K562 (cell line): ENCODE results near the gene EMP2. TPM values are rescaled to one million over a fixed set of nuclear protein-coding genes. Genes with fewer than 3 reads are reported as not detected.
A peak's percentile ranks its signal among the peaks of the same experiment; 100 is the strongest.

Experiments used
- ETV1 ChIP-seq: fragments of 450-650 bp; conservative IDR thresholded peaks from 2 replicates; pipeline ENCODE4 v1.6.1; 2016; ENCODE audit warnings: missing genetic modification characterization, control low read depth, low read depth, missing compliant biosample characterization
- GTF3C2 ChIP-seq: IDR thresholded peaks from 3 replicates; pipeline ENCODE4 v1.6.1; 2011; ENCODE audit warnings: borderline replicate concordance, mild to moderate bottlenecking, moderate library complexity; ENCODE audit not compliant: insufficient read length; ENCODE audit errors: extremely low read depth
- MAFK ChIP-seq: IDR thresholded peaks from 2 replicates; pipeline ENCODE4 v1.6.1; 2011; ENCODE audit warnings: low read length, improper control_type of control experiment
- PCBP2 ChIP-seq: fragments of 200-400 bp; formaldehyde crosslinking; IDR thresholded peaks from 2 replicates; pipeline ENCODE4 v1.6.1; 2018; ENCODE audit warnings: low read length, low read depth, mild to moderate bottlenecking, moderate library complexity; ENCODE audit not compliant: poor library complexity, severe bottlenecking
- POLR3A ChIP-seq: IDR thresholded peaks from 2 replicates; pipeline ENCODE4 v1.6.1; 2011; ENCODE audit warnings: borderline replicate concordance, mild to moderate bottlenecking, moderate library complexity; ENCODE audit not compliant: insufficient read length, insufficient read depth; ENCODE audit errors: extremely low read depth
- SREBF1 ChIP-seq: fragments of 150-350 bp; IDR thresholded peaks from 2 replicates; pipeline ENCODE4 v1.6.1; 2014; ENCODE audit warnings: antibody characterized with exemption, low read depth, low read length, borderline replicate concordance
- SRSF9 ChIP-seq: fragments of 200-400 bp; formaldehyde crosslinking; IDR thresholded peaks from 2 replicates; pipeline ENCODE4 v1.6.1; 2017; ENCODE audit warnings: low read depth, low read length, borderline replicate concordance
- STAT5A ChIP-seq: IDR thresholded peaks from 2 replicates; pipeline ENCODE4 v1.6.1; 2012; ENCODE audit warnings: low read length, inconsistent platforms, borderline replicate concordance
- STAT5B ChIP-seq: fragments of 250-450 bp; sonication (Bioruptor Pico); IDR thresholded peaks from 2 replicates; pipeline ENCODE4 v1.8.0; 2021; ENCODE audit warnings: mild to moderate bottlenecking, inconsistent platforms
- TFE3 ChIP-seq: fragments of 450-650 bp; formaldehyde crosslinking; IDR thresholded peaks from 2 replicates; pipeline ENCODE4 v1.4.0; 2020; ENCODE audit warnings: mild to moderate bottlenecking, mixed read lengths
- ZNF609 ChIP-seq: sonication (generic); formaldehyde crosslinking; IDR thresholded peaks from 2 replicates; pipeline ENCODE4 v1.8.1; 2023; ENCODE audit warnings: missing genetic modification reagents, mild to moderate bottlenecking, borderline replicate concordance
- polyA plus RNA-seq, 8 experiments: library from polyadenylated mRNA; depleted of rRNA in 4 of 8; stranded (reverse) in 5 of 8; unstranded in 3 of 8; fragments of >200 nt; fragmentation: Nextera tagmentation in 2 of 8; fragmentation: Illumina TruSeq in 1 of 8; extraction: Ambion mirVana in 2 of 8; extraction: Trizol in 1 of 8; gene quantifications; 2 replicates each; pipeline versions ENCODE4 v1.2.1 to v1.2.3, GENCODE V29; 2011 to 2014; ENCODE audit warnings: inconsistent platforms in 1 of 8, missing spikeins in 1 of 8
- total RNA-seq, 7 experiments: library from RNA; depleted of rRNA in 6 of 7; stranded (reverse); fragments of >200 nt in 6 of 7; fragmentation: Illumina TruSeq in 2 of 7; extraction: Trizol in 2 of 7; gene quantifications; 2 replicates each; pipeline versions ENCODE4 v1.2.1 to v1.2.3, GENCODE V29; 2011 to 2021; ENCODE audit warnings: low replicate concordance in 1 of 7
- TF ChIP-seq, protein P1 (sequence below): fragments of 200-800 bp; sonication (Bioruptor generic); IDR thresholded peaks from 2 replicates; pipeline ENCODE4 v1.6.1; 2017; ENCODE audit warnings: missing genetic modification characterization, missing compliant biosample characterization

EMP2 gene
- total and polyA plus RNA-seq, 9 of the 15 experiments (the other 6 are each of a cell fraction or from before 2014, with no cell fraction given) = 0.73 to 6.2 (median 3.1) TPM

GRCh38 chr16:10501016-10501607 is 79.3 kb downstream of the EMP2 start (continued):
- no peak for TF ChIP-seq ZNF609
- TF ChIP-seq TFE3 = no peak
- TF ChIP-seq STAT5A = peak; percentile 86
- no peak for TF ChIP-seq STAT5B (CRISPR knock-in tag)
- TF ChIP-seq SREBF1 = no peak
- no peak for TF ChIP-seq GTF3C2
- TF ChIP-seq MAFK = no peak
- TF ChIP-seq SRSF9 = no peak
- no peak for TF ChIP-seq ETV1 (tag)
- no peak for TF ChIP-seq POLR3A
- TF ChIP-seq, protein P1, sequence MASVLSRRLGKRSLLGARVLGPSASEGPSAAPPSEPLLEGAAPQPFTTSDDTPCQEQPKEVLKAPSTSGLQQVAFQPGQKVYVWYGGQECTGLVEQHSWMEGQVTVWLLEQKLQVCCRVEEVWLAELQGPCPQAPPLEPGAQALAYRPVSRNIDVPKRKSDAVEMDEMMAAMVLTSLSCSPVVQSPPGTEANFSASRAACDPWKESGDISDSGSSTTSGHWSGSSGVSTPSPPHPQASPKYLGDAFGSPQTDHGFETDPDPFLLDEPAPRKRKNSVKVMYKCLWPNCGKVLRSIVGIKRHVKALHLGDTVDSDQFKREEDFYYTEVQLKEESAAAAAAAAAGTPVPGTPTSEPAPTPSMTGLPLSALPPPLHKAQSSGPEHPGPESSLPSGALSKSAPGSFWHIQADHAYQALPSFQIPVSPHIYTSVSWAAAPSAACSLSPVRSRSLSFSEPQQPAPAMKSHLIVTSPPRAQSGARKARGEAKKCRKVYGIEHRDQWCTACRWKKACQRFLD = no peak
- no peak for TF ChIP-seq PCBP2
